ENCODE measurements around the gene GPR35. TPM values are rescaled to one million over a fixed set of nuclear protein-coding genes. Genes with fewer than 3 reads are reported as not detected.
A peak's percentile ranks its signal among the peaks of the same experiment; 100 is the strongest.

GPR35 gene
- total and polyA plus RNA-seq, 2 of the 13 experiments (the other 11 are each of a cell fraction or from before 2014, with no cell fraction given) = 27.1 to 44.2 TPM

GRCh38 chr2:240604939-240605716, 20.2 kb upstream of the GPR35 start (continued):
- TF ChIP-seq REST (IDR thresholded peaks at IDR 0.05; ENCODE audit: borderline replicate concordance in 1 of 2, low read depth in 1 of 2, low read length in 2 of 2) (no peak; a peak in 1 of 4 replicates), PHB2 (IDR thresholded peaks at IDR 0.05; ENCODE audit: partially characterized antibody) (no peak), HNRNPUL1 (IDR thresholded peaks at IDR 0.05; ENCODE audit: low read depth, low read length) (no peak), ZBTB39 (CRISPR knock-in tag; IDR thresholded peaks at IDR 0.05) (no peak), ZNF142 (CRISPR knock-in tag; IDR thresholded peaks at IDR 0.05) (peak; percentile 70; the same call in 1 of the 2 replicates), ZNF264 (CRISPR knock-in tag; IDR thresholded peaks at IDR 0.05) (no peak), AGO1 (IDR thresholded peaks at IDR 0.05; ENCODE audit: low read depth, low read length, poor library complexity, severe bottlenecking) (no peak), ZNF598 (CRISPR knock-in tag; IDR thresholded peaks at IDR 0.05; ENCODE audit: borderline replicate concordance) (no peak), ZNF557 (CRISPR knock-in tag; IDR thresholded peaks at IDR 0.05) (no peak), NRL (CRISPR knock-in tag; IDR thresholded peaks at IDR 0.05; ENCODE audit: borderline replicate concordance) (peak; percentile 55)
